Measurements from ENCODE around the gene PIGO. TPM values are rescaled to one million over a fixed set of nuclear protein-coding genes. Genes with fewer than 3 reads are reported as not detected.

The PIGO gene
- total and polyA plus RNA-seq, 10 of the 15 experiments (the other 5 are each of a cell fraction or from before 2014, with no cell fraction given): 8.2 to 23.3 (median 18.4) TPM

DNA sequence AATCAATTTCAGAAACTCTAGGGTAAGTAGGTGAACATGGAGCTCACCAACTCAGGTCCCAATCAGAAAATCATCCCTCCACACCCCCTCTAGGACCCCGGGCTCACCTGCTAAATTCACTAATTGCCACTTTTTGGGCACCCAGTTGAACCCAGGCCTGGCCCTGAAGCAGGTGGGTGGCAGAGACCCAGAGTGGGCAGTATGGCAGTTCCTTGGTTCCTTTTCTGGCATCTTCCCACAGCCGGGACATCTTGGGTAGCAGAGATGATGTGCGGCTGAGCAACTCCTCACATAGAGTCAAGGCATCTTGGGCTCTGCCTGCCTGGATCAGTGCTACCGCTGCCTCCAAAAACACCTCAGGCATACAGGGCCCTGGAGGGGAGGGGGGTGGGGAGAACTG, 21.0 kb downstream of the PIGO start:
- ATAC-seq (no peak), DNase-seq (ENCODE audit: low read depth, low spot score) (no peak), FAIRE-seq (no peak)
- in situ Hi-C loops (cut with MboI) (no loop called here), intact Hi-C loops (cut with micrococcal nuclease; ENCODE audit: unreplicated experiment) (loop anchor here (10.0 kb wide), 1 partner anchor 649 kb away; no protein-coding TSS in a partner anchor)
- no peak overlapping the region for H3K27ac ChIP-seq (ENCODE audit: control insufficient read depth, insufficient read depth)
- no peak overlapping the region for H3K9ac ChIP-seq (ENCODE audit: control insufficient read depth, insufficient read depth, low read length)
- H3K9me3 ChIP-seq (replicated peaks; ENCODE audit: control insufficient read depth, insufficient read depth, low read length): no peaks in the 10 kb centered on the region
- peaks cover 41% of the 10 kb centered on the region for H3K79me2 ChIP-seq (ENCODE audit: control insufficient read depth, insufficient read depth, low read length)
- no peaks in the 10 kb centered on the region for H3K27me3 ChIP-seq (replicated peaks in 1 of 2; ENCODE audit: control insufficient read depth in 2 of 2, insufficient read depth in 2 of 2, low read length in 1 of 2)
- peaks cover 0 to 13% of the 10 kb centered on the region in 2 experiments; a peak in 3 of 4 replicates for H3K36me3 ChIP-seq (ENCODE audit: control insufficient read depth in 2 of 2, insufficient read depth in 2 of 2, low read length in 1 of 2)
- peaks cover 9% of the 10 kb centered on the region for H4K20me1 ChIP-seq (ENCODE audit: control insufficient read depth, insufficient read depth)
- RAD21 ChIA-PET (ENCODE audit: unreplicated experiment): no interaction called here
- CTCF ChIA-PET: interaction anchor here (1.7 kb wide), 1 partner anchor 24 kb away, joined by 5 read pairs; no protein-coding TSS in a partner anchor
- H3K4me1 ChIP-seq (ENCODE audit: control insufficient read depth, insufficient read depth, low read length): peaks cover 14% of the 10 kb centered on the region
- H3K4me2 ChIP-seq (ENCODE audit: control insufficient read depth, insufficient read depth): no peak overlapping the region
- H3K4me3 ChIP-seq: no peak overlapping the region
- SMC1A ChIA-PET (ENCODE audit: uncharacterized antibody, unreplicated experiment): no interaction called here
- BruUV-seq (replicated peaks): no TSS peak
- POLR2A ChIA-PET: no interaction called here
- TF ChIP-seq GABPA (IDR thresholded peaks at IDR 0.05; ENCODE audit: low read depth): no peak
- no peak for TF ChIP-seq NR2C2 (IDR thresholded peaks at IDR 0.05; ENCODE audit: borderline replicate concordance, control insufficient read depth, insufficient read length, low read depth)
- no peak for TF ChIP-seq MTA2 (IDR thresholded peaks at IDR 0.05; ENCODE audit: low read depth)
- no peak for TF ChIP-seq ZNF622 (IDR thresholded peaks at IDR 0.05)
- no peak for TF ChIP-seq ZBED1 (IDR thresholded peaks at IDR 0.05; ENCODE audit: borderline replicate concordance)
- TF ChIP-seq TCF7 (IDR thresholded peaks at IDR 0.05; ENCODE audit: borderline replicate concordance): no peak
- TF ChIP-seq EGR1 (IDR thresholded peaks at IDR 0.05; ENCODE audit: borderline replicate concordance in 1 of 2, low read depth in 2 of 2, low read length in 2 of 2): no peak
- no peak for TF ChIP-seq HCFC1 (IDR thresholded peaks at IDR 0.05; ENCODE audit: low read length)
- TF ChIP-seq ETV6 (conservative IDR thresholded peaks at IDR 0.05 in 1 of 2, IDR thresholded peaks at IDR 0.05 in 1 of 2; ENCODE audit: borderline replicate concordance in 1 of 2, low read depth in 1 of 2): no peak
- TF ChIP-seq ZNF687 (IDR thresholded peaks at IDR 0.05): no peak
- no peak for TF ChIP-seq SMC3 (IDR thresholded peaks at IDR 0.05; ENCODE audit: borderline replicate concordance, low read length)
- 98% methylated on average over 4 of the region's 4 CpGs for WGBS (ENCODE audit: insufficient coverage, insufficient replicate concordance, low lambda C conversion rate, missing lambda C conversion rate)
- no peak overlapping the region for H2AFZ ChIP-seq (ENCODE audit: control insufficient read depth, low read depth, low read length)
